Tibial nerve (tissue), 4 donors: Measurements from ENCODE around the gene ZMYM1. TPM values are rescaled to one million over a fixed set of nuclear protein-coding genes. Genes with fewer than 3 reads are reported as not detected.
A peak's percentile ranks its signal among the peaks of the same experiment; 100 is the strongest.

Source experiments
- DNase-seq, 2 donors: peaks; one replicate each; pipeline ENCODE4 v3.0.0-alpha.2; 2019; ENCODE audit warnings: low spot score in 2 of 2
- H3K27ac ChIP-seq, 4 donors: fragments of 200-600 bp; sonication (generic) in 3 of 4; one replicate each; pipeline ENCODE4 v1.5.1; 2017 to 2019; ENCODE audit warnings: mild to moderate bottlenecking in 1 of 4
- H3K27me3 ChIP-seq, 2 donors: fragments of 200-600 bp; sonication (generic) in 1 of 2; one replicate each; pipeline versions ENCODE4 v1.5.1 to v1.6.0; 2017 to 2019
- H3K36me3 ChIP-seq, 3 donors: fragments of 200-600 bp; sonication (generic); one replicate each; pipeline ENCODE4 v1.5.1; 2018 to 2019
- H3K4me1 ChIP-seq, 4 donors: fragments of 200-600 bp; sonication (generic) in 3 of 4; one replicate each; pipeline ENCODE4 v1.5.1; 2017 to 2019
- H3K4me3 ChIP-seq, 4 donors: fragments of 200-600 bp; sonication (generic) in 3 of 4; one replicate each; pipeline ENCODE4 v1.5.1; 2017 to 2019; ENCODE audit warnings: mild to moderate bottlenecking in 1 of 4, moderate library complexity in 1 of 4
- H3K9me3 ChIP-seq, 4 donors: fragments of 200-600 bp; sonication (generic) in 3 of 4; one replicate each; pipeline ENCODE4 v1.5.1; 2017 to 2019
- EP300 ChIP-seq, 2 donors: sonication (generic); formaldehyde crosslinking; IDR thresholded peaks; one replicate each; pipeline ENCODE4 v1.6.1; 2017; ENCODE audit warnings: antibody characterized with exemption in 2 of 2, mild to moderate bottlenecking in 1 of 2
- POLR2A ChIP-seq, 2 donors: fragments of 450-650 bp; IDR thresholded peaks; one replicate each; pipeline ENCODE4 v1.6.1; 2017; ENCODE audit warnings: antibody characterized with exemption in 2 of 2, mild to moderate bottlenecking in 2 of 2, moderate library complexity in 2 of 2
- WGBS, 2 donors: methylation state at CpG; one replicate each; pipeline ENCODE4 v1.1.5; 2018; 5-methylcytosine and 5-hydroxymethylcytosine counted together
- total RNA-seq, 4 donors: library from RNA; depleted of rRNA; stranded (reverse); fragments of >200 nt; gene quantifications; one replicate each; pipeline ENCODE4 v1.1.0, GENCODE V29; 2016
- TF ChIP-seq, protein P1 (sequence below), 5 experiments: fragments of 200-600 bp in 3 of 5; fragments of 450-650 bp in 2 of 5; sonication (generic) in 3 of 5; IDR thresholded peaks; one replicate each; pipeline ENCODE4 v1.5.1; 2016 to 2019; ENCODE audit warnings: antibody characterized with exemption in 5 of 5, mild to moderate bottlenecking in 3 of 5, moderate library complexity in 2 of 5

The ZMYM1 gene
- total RNA-seq, 4 donors from 2014 or later: 10.5 to 17.4 (median 13.4) TPM

DNA sequence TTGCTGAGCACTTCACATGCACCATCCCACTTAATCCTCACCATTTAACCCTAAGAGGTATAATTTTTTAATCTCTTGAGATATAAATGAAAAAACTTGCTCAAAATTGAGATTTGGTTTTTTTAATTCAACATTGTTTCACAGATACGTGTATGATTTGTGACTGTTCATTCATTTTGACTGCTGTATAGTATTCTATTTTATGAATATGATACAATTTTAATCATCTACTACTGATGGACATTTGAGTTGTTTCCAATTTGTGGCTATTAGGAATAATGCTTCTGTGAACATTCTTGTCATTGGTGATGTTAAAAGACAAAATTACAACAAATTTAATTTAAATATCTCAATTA is 46.8 kb upstream of the ZMYM1 start:
- TF ChIP-seq, protein P1, sequence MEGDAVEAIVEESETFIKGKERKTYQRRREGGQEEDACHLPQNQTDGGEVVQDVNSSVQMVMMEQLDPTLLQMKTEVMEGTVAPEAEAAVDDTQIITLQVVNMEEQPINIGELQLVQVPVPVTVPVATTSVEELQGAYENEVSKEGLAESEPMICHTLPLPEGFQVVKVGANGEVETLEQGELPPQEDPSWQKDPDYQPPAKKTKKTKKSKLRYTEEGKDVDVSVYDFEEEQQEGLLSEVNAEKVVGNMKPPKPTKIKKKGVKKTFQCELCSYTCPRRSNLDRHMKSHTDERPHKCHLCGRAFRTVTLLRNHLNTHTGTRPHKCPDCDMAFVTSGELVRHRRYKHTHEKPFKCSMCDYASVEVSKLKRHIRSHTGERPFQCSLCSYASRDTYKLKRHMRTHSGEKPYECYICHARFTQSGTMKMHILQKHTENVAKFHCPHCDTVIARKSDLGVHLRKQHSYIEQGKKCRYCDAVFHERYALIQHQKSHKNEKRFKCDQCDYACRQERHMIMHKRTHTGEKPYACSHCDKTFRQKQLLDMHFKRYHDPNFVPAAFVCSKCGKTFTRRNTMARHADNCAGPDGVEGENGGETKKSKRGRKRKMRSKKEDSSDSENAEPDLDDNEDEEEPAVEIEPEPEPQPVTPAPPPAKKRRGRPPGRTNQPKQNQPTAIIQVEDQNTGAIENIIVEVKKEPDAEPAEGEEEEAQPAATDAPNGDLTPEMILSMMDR (IDR thresholded peaks at IDR 0.05): no peak
- TF ChIP-seq POLR2A (IDR thresholded peaks at IDR 0.05) (no peak), EP300 (IDR thresholded peaks at IDR 0.05) (no peak)
- no peaks in the 10 kb centered on the region for H3K27me3 ChIP-seq
- WGBS, 2 donors: 94 to 96% methylated on average over 1 of the region's 1 CpG
- peaks cover 0 to 7% (median 0%) of the 10 kb centered on the region in 3 donors for H3K36me3 ChIP-seq
- H3K9me3 ChIP-seq: peaks cover 0 to 11% (median 0%) of the 10 kb centered on the region in 4 donors
- no peak overlapping the region for H3K27ac ChIP-seq
- H3K4me1 ChIP-seq: peaks cover 0 to 27% (median 10%) of the 10 kb centered on the region in 4 donors
- no peak for DNase-seq
- H3K4me3 ChIP-seq: peak overlapping the region in 3 of 4 donors; percentile 71 to 78 (median 77)

DNA sequence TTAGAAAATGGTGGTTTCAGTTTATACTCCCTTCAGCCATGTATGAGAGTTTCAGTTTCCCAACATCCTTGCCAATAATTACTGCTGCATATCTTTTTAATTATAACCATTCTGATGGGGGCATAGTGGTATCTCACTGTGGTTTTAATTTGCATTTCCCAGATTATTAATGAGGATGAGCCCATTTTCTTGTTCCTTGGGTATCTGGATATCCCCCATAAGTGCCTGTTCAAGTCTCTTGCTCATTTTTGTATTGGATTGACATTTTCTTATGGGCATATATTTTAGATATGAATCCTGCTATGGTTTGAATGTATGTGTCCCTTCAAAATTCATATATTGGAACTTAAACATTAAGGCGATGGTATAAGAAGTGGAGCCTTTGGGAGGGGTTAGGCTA is 45.8 kb upstream of the ZMYM1 start:
- DNase-seq: no peak
- H3K36me3 ChIP-seq: no peaks in the 10 kb centered on the region
- no peaks in the 10 kb centered on the region for H3K27me3 ChIP-seq
- no peak overlapping the region for H3K27ac ChIP-seq
- 93 to 94% methylated on average over 1 of the region's 1 CpG for WGBS, 2 donors
- H3K4me3 ChIP-seq: no peak overlapping the region
- TF ChIP-seq, protein P1 (IDR thresholded peaks at IDR 0.05): no peak
- no peak for TF ChIP-seq POLR2A (IDR thresholded peaks at IDR 0.05)
- no peak for TF ChIP-seq EP300 (IDR thresholded peaks at IDR 0.05)
- peaks cover 0 to 27% (median 10%) of the 10 kb centered on the region in 4 donors for H3K4me1 ChIP-seq
- H3K9me3 ChIP-seq: peaks cover 0 to 11% (median 0%) of the 10 kb centered on the region in 4 donors

DNA sequence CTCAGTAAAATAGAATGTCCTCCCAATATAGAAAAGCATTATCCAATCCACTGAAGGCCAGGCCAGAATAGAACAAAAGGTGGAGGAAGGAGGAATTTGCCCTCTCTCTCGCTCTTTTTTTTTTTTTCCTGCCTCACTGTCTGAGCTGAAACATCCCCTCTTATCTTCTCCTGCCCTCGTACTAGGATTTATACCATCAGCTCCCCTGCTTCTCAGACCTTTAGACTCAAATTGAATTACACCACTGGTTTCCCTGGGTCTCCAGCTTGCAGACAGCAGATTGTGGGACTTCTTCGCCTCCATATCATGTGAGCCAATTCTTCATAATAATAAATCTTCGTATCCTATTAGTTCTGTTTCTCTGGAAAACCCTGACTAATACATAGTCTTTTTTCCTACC is 42.6 kb upstream of the ZMYM1 start:
- Histone ChIP-seq H3K4me3 (no peak overlapping the region), H3K4me1 (peaks cover 0 to 4% (median 0%) of the 10 kb centered on the region in 4 donors), H3K9me3 (peaks cover 0 to 11% (median 0%) of the 10 kb centered on the region in 4 donors), H3K36me3 (no peaks in the 10 kb centered on the region), H3K27me3 (no peaks in the 10 kb centered on the region), H3K27ac (no peak overlapping the region)
- DNase-seq: no peak
- WGBS, 2 donors: 71 to 75% methylated on average over 4 of the region's 4 CpGs
- TF ChIP-seq EP300 (IDR thresholded peaks at IDR 0.05): no peak
- TF ChIP-seq, protein P1 (IDR thresholded peaks at IDR 0.05): no peak
- TF ChIP-seq POLR2A (IDR thresholded peaks at IDR 0.05): no peak

DNA sequence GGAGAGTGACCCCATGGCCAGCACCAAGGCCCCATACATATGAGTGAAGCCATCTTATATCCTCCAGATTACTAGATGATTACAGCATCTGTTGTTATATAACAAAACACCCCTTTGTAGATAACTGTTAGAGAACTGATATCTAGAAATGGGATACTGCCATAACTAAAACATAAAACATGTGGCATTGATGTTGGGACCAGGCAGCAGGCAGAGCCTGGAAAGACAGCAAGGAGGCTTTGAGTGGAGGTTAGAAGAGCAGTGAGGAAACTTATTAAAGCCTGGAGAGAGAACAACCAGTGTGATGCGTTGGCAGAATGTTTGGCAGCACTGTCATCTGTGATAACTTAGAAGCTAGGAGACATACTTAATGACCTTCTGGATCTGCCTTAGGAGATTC is 42.0 kb upstream of the ZMYM1 start:
- H3K27me3 ChIP-seq: no peaks in the 10 kb centered on the region
- no peaks in the 10 kb centered on the region for H3K36me3 ChIP-seq
- no peak overlapping the region for H3K4me3 ChIP-seq
- 74 to 79% methylated on average over 1 of the region's 1 CpG for WGBS, 2 donors
- peaks cover 0 to 11% (median 0%) of the 10 kb centered on the region in 4 donors for H3K9me3 ChIP-seq
- peaks cover 0 to 2% (median 0%) of the 10 kb centered on the region in 4 donors for H3K4me1 ChIP-seq
- H3K27ac ChIP-seq: no peak overlapping the region
- TF ChIP-seq EP300 (IDR thresholded peaks at IDR 0.05) (no peak), POLR2A (IDR thresholded peaks at IDR 0.05) (no peak)
- TF ChIP-seq, protein P1 (IDR thresholded peaks at IDR 0.05): no peak
- DNase-seq: no peak

DNA sequence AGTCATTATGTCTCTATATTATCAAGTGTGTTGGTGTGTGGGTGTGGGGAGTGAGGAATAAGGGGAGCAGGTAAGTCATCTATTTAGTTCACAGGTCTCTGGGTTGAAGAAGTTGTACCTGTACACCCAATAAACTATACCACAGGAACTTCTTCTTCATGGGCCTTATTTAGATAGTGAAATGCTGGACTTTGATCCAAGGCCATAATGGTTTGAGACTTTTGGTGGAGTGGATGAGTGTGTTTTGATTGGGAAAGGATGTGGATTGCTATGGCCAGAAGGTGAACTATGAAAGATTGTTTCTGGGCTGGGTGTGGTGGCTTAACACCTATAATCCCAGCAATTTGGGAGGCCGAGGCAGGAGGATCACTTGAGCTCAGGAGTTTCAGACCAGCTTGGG is 40.5 kb upstream of the ZMYM1 start:
- no peak for DNase-seq
- Histone ChIP-seq H3K36me3 (no peaks in the 10 kb centered on the region), H3K4me3 (no peak overlapping the region), H3K9me3 (peaks cover 0 to 1% (median 0%) of the 10 kb centered on the region in 4 donors), H3K27ac (no peak overlapping the region), H3K4me1 (no peaks in the 10 kb centered on the region), H3K27me3 (no peaks in the 10 kb centered on the region)
- TF ChIP-seq, protein P1 (IDR thresholded peaks at IDR 0.05): no peak
- TF ChIP-seq POLR2A (IDR thresholded peaks at IDR 0.05) (no peak), EP300 (IDR thresholded peaks at IDR 0.05) (no peak)
- 79 to 88% methylated on average over 1 of the region's 1 CpG for WGBS, 2 donors
